ENCODE data around the gene TRUB2. TPM values are rescaled to one million over a fixed set of nuclear protein-coding genes. Genes with fewer than 3 reads are reported as not detected.
A peak's percentile ranks its signal among the peaks of the same experiment; 100 is the strongest.

The TRUB2 gene
- total RNA-seq = 10 to 100 TPM; 11.8 to 19.8 (median 18.0) TPM

- Histone ChIP-seq H3K27me3 (no peaks in the 10 kb centered on the region), H3K27ac (peak within 1 kb of the TSS; percentile 82 to 87), H3K4me1 (peaks cover 3 to 20% of the 10 kb centered on the region in 2 donors), H3K9me3 (no peaks in the 10 kb centered on the region), H3K36me3 (no peaks in the 10 kb centered on the region), H3K4me3 (peak within 1 kb of the TSS; percentile 78 to 95 (median 94))
- intact Hi-C loops (cut with DNase I; ENCODE audit: low total_unique reads) = no loop called here
- TF ChIP-seq POLR2AphosphoS5 (IDR thresholded peaks at IDR 0.05) (peak; percentile 82 to 95 (median 89)), CTCF (IDR thresholded peaks at IDR 0.05) (no peak)
- peak; percentile 90 to 93 for DNase-seq (ENCODE audit: low spot score in 2 of 2)
These were observed at the start of gene TRUB2, which contains the start of gene COQ4 for GRCh38 chr9:128322404-128323211. TSS of gene TRUB2 (minus strand) at chr9:128322447. CDS start at chr9:128322408, 39 bp downstream. TSS of gene COQ4 (plus strand) at chr9:128322839. CDS start at chr9:128322859, 20 bp downstream.

GRCh38 chr9:128371630-128372117 lies 49.4 kb upstream of the TRUB2 start:
- no peaks in the 10 kb centered on the region for H3K36me3 ChIP-seq
- TF ChIP-seq POLR2AphosphoS5 (IDR thresholded peaks at IDR 0.05) (no peak), CTCF (IDR thresholded peaks at IDR 0.05) (no peak), POLR2A (IDR thresholded peaks at IDR 0.05) (no peak)
- H3K4me3 ChIP-seq = peak overlapping the region; percentile 58 to 94 (median 93)
- peaks cover 5 to 8% of the 10 kb centered on the region in 2 donors for H3K4me1 ChIP-seq
- H3K27ac ChIP-seq = peak overlapping the region; percentile 93 to 95
- DNase-seq (ENCODE audit: low spot score in 2 of 2) = no peak
- H3K9me3 ChIP-seq = no peaks in the 10 kb centered on the region
- no peaks in the 10 kb centered on the region for H3K27me3 ChIP-seq
- intact Hi-C loops (cut with DNase I; ENCODE audit: low total_unique reads) = no loop called here

GRCh38 chr9:128370752-128371629 lies 48.7 kb upstream of the TRUB2 start, which contains the start of gene URM1:
TSS of gene URM1 (plus strand) at chr9:128371374. CDS start at chr9:128371381, 7 bp downstream.
- Histone ChIP-seq H3K4me1 (peaks cover 5 to 8% of the 10 kb centered on the region in 2 donors), H3K4me3 (peak within 1 kb of the TSS; percentile 58 to 94 (median 93)), H3K9me3 (no peaks in the 10 kb centered on the region), H3K27me3 (no peaks in the 10 kb centered on the region), H3K27ac (peak within 1 kb of the TSS; percentile 93 to 95), H3K36me3 (no peaks in the 10 kb centered on the region)
- peak; percentile 95 for DNase-seq (ENCODE audit: low spot score in 2 of 2)
- TF ChIP-seq POLR2A (IDR thresholded peaks at IDR 0.05) (peak; percentile 83), CTCF (IDR thresholded peaks at IDR 0.05) (peak in 1 of 3 donors; percentile 7), POLR2AphosphoS5 (IDR thresholded peaks at IDR 0.05) (peak; percentile 63 to 81 (median 76))
- intact Hi-C loops (cut with DNase I; ENCODE audit: low total_unique reads) = no loop called here

GRCh38 chr9:128370367-128370751 lies 48.1 kb upstream of the TRUB2 start:
- Histone ChIP-seq H3K9me3 (no peaks in the 10 kb centered on the region), H3K4me3 (peak overlapping the region; percentile 58 to 94 (median 93)), H3K36me3 (no peaks in the 10 kb centered on the region), H3K27me3 (no peaks in the 10 kb centered on the region), H3K27ac (peak overlapping the region; percentile 93 to 95), H3K4me1 (peaks cover 5 to 8% of the 10 kb centered on the region in 2 donors)
- TF ChIP-seq POLR2AphosphoS5 (IDR thresholded peaks at IDR 0.05) = no peak
- TF ChIP-seq POLR2A (IDR thresholded peaks at IDR 0.05) = no peak
- no peak for TF ChIP-seq CTCF (IDR thresholded peaks at IDR 0.05)
- no peak for DNase-seq (ENCODE audit: low spot score in 2 of 2)
- intact Hi-C loops (cut with DNase I; ENCODE audit: low total_unique reads) = no loop called here
